H1 (cell line): ENCODE measurements around the gene NPAT. TPM values are rescaled to one million over a fixed set of nuclear protein-coding genes. Genes with fewer than 3 reads are reported as not detected.

Experiments used
- CTCF ChIA-PET: fragments of 300-600 bp; sonication (Branson Sonifier 250); formaldehyde crosslinking; loops from one replicate; lab custom pipeline; 2021; ENCODE audit not compliant: partially characterized antibody; lab: Charles Lee
- POLR2A ChIA-PET: fragments of 300-600 bp; sonication (Branson Sonifier 250); formaldehyde crosslinking; loops from one replicate; lab custom pipeline; 2021; ENCODE audit warnings: inconsistent platforms; ENCODE audit not compliant: partially characterized antibody; lab: Charles Lee
- DNase-seq, 2 experiments: peaks; one replicate each; pipeline versions ENCODE4 v3.0.0 to v3.0.0-alpha.2; 2010 to 2022; ENCODE audit warnings: low spot score in 2 of 2, low read depth in 1 of 2, mixed read lengths in 1 of 2
- FAIRE-seq: peaks from 2 replicates; lab custom pipeline; 2011; peaks lifted over from hg19 to GRCh38; lab: Jason Lieb, UNC
- H2AFZ ChIP-seq: 2 replicates; pipeline ENCODE4 v1.8.1; 2012; ENCODE audit warnings: low read length, inconsistent platforms
- H2AK5ac ChIP-seq: 2 replicates; pipeline ENCODE4 v1.6.1; 2013; ENCODE audit warnings: low read depth, low read length
- H2BK120ac ChIP-seq: replicated peaks from 2 replicates; pipeline ENCODE3; 2013; ENCODE audit warnings: low read depth, low read length, inconsistent platforms
- H2BK12ac ChIP-seq: 2 replicates; pipeline ENCODE4 v1.6.1; 2013; ENCODE audit warnings: low read depth, low read length
- H2BK15ac ChIP-seq: 2 replicates; pipeline ENCODE4 v1.6.1; 2013; ENCODE audit warnings: low read length
- H2BK20ac ChIP-seq: 2 replicates; pipeline ENCODE4 v1.6.1; 2013; ENCODE audit warnings: low read length
- H2BK5ac ChIP-seq: 2 replicates; pipeline ENCODE4 v1.6.1; 2013; ENCODE audit warnings: low read depth, low read length
- H3K14ac ChIP-seq: 2 replicates; pipeline ENCODE4 v1.6.1; 2013; ENCODE audit warnings: inconsistent platforms; ENCODE audit not compliant: insufficient read length
- H3K18ac ChIP-seq: 2 replicates; pipeline ENCODE4 v1.6.1; 2013; ENCODE audit warnings: low read length; ENCODE audit errors: extremely low read depth
- H3K23ac ChIP-seq: 2 replicates; pipeline ENCODE4 v1.6.1; 2013; ENCODE audit warnings: inconsistent platforms; ENCODE audit not compliant: insufficient read length
- H3K23me2 ChIP-seq: 2 replicates; pipeline ENCODE4 v1.6.1; 2013; ENCODE audit warnings: low read depth, low read length
- H3K27ac ChIP-seq: 2 replicates; pipeline ENCODE4 v1.6.1; 2011; ENCODE audit warnings: low read depth, low read length, inconsistent platforms
- H3K27me3 ChIP-seq, 4 experiments: replicated peaks in 1 of 4; 1 replicate in 1 of 4; 2 replicates in 3 of 4; pipeline versions ENCODE4 v1.6.1 to v1.8.1; 2011 to 2013; ENCODE audit warnings: low read length in 3 of 4, mild to moderate bottlenecking in 3 of 4, inconsistent platforms in 2 of 4, mixed read lengths in 2 of 4, moderate library complexity in 1 of 4; ENCODE audit not compliant: control insufficient read depth in 3 of 4, insufficient read depth in 3 of 4; ENCODE audit errors: extremely low read depth in 1 of 4
- H3K36me3 ChIP-seq, 4 experiments: 2 replicates each; pipeline versions ENCODE4 v1.6.1 to v1.8.1; 2011 to 2013; ENCODE audit warnings: mild to moderate bottlenecking in 4 of 4, low read length in 3 of 4, moderate library complexity in 2 of 4, control low read depth in 1 of 4, inconsistent platforms in 1 of 4; ENCODE audit not compliant: insufficient read depth in 4 of 4, control insufficient read depth in 2 of 4
- H3K4ac ChIP-seq: replicated peaks from 2 replicates; pipeline ENCODE3; 2013; ENCODE audit warnings: low read length, low read depth, mixed read lengths, inconsistent platforms; ENCODE audit not compliant: insufficient read length
- H3K4me1 ChIP-seq, 4 experiments: replicated peaks in 1 of 4; 1 replicate in 1 of 4; 2 replicates in 3 of 4; pipeline versions ENCODE4 v1.6.1 to v1.8.1; 2011 to 2013; ENCODE audit warnings: low read length in 3 of 4, inconsistent platforms in 2 of 4, mixed read lengths in 1 of 4; ENCODE audit not compliant: insufficient read depth in 4 of 4, control insufficient read depth in 3 of 4
- H3K4me2 ChIP-seq, 2 experiments: 2 replicates each; pipeline versions ENCODE4 v1.6.1 to v1.8.1; 2011 to 2013; ENCODE audit warnings: low read depth in 2 of 2, low read length in 2 of 2, control low read depth in 1 of 2, inconsistent platforms in 1 of 2, mild to moderate bottlenecking in 1 of 2; ENCODE audit not compliant: insufficient read depth in 1 of 2
- H3K4me3 ChIP-seq, 4 experiments: fragments of 200-600, 300-600 bp in 1 of 4; sonication (generic), shearing (Covaris generic), sonication (Bioruptor Twin) in 1 of 4; 2 replicates each; pipeline versions ENCODE4 v1.5.1 to v1.8.1; 2011 to 2016; ENCODE audit warnings: low read length in 4 of 4, low read depth in 3 of 4, control low read depth in 2 of 4, inconsistent platforms in 2 of 4, mild to moderate bottlenecking in 2 of 4, mixed read lengths in 1 of 4, moderate library complexity in 1 of 4; ENCODE audit not compliant: insufficient read depth in 2 of 4; ENCODE audit errors: extremely low read depth in 1 of 4
- H3K56ac ChIP-seq: replicated peaks from 2 replicates; pipeline ENCODE3; 2013; ENCODE audit warnings: low read depth, mild to moderate bottlenecking, mixed read lengths, low read length, inconsistent platforms; ENCODE audit not compliant: insufficient read length
- H3K79me1 ChIP-seq: 2 replicates; pipeline ENCODE4 v1.6.1; 2013; ENCODE audit warnings: low read depth, low read length, control low read depth
- H3K79me2 ChIP-seq, 2 experiments: 2 replicates each; pipeline versions ENCODE4 v1.6.1 to v1.8.1; 2012 to 2013; ENCODE audit warnings: low read length in 2 of 2, mild to moderate bottlenecking in 2 of 2, inconsistent platforms in 1 of 2; ENCODE audit not compliant: insufficient read depth in 2 of 2, control insufficient read depth in 1 of 2
- H3K9ac ChIP-seq, 4 experiments: replicated peaks in 1 of 4; 1 replicate in 1 of 4; 2 replicates in 3 of 4; pipeline versions ENCODE4 v1.6.1 to v1.8.1; 2011 to 2013; ENCODE audit warnings: low read depth in 3 of 4, low read length in 3 of 4, control low read depth in 2 of 4, mild to moderate bottlenecking in 2 of 4, moderate library complexity in 2 of 4, inconsistent platforms in 1 of 4; ENCODE audit errors: extremely low read depth in 1 of 4
- H3K9me3 ChIP-seq, 2 experiments: 2 replicates each; pipeline versions ENCODE4 v1.6.1 to v1.8.1; 2012 to 2013; ENCODE audit warnings: mild to moderate bottlenecking in 2 of 2, moderate library complexity in 2 of 2, control low read depth in 1 of 2, inconsistent platforms in 1 of 2, low read depth in 1 of 2, low read length in 1 of 2, mixed read lengths in 1 of 2; ENCODE audit not compliant: insufficient read depth in 2 of 2
- H4K20me1 ChIP-seq, 2 experiments: replicated peaks in 1 of 2; 2 replicates each; pipeline versions ENCODE3 to v1.8.1; 2011 to 2013; ENCODE audit warnings: inconsistent platforms in 2 of 2, low read length in 2 of 2, mild to moderate bottlenecking in 1 of 2; ENCODE audit not compliant: insufficient read depth in 2 of 2, control insufficient read depth in 1 of 2
- H4K5ac ChIP-seq: 2 replicates; pipeline ENCODE4 v1.6.1; 2013; ENCODE audit warnings: low read length, low read depth, mixed read lengths, inconsistent platforms; ENCODE audit not compliant: insufficient read length
- H4K8ac ChIP-seq: 2 replicates; pipeline ENCODE4 v1.8.0; 2013; ENCODE audit warnings: mild to moderate bottlenecking, moderate library complexity, low read length, inconsistent platforms; ENCODE audit not compliant: insufficient read depth; ENCODE audit errors: extremely low read depth
- H4K91ac ChIP-seq: replicated peaks from 2 replicates; pipeline ENCODE3; 2013; ENCODE audit warnings: low read length, mixed read lengths, inconsistent platforms; ENCODE audit not compliant: insufficient read length
- CTCF ChIP-seq, 3 experiments: IDR thresholded peaks; 1 replicate in 2 of 3; 2 replicates in 1 of 3; pipeline versions ENCODE4 v1.5.1 to v1.6.1; 2011; ENCODE audit warnings: low read length in 3 of 3, mild to moderate bottlenecking in 3 of 3, inconsistent platforms in 2 of 3, low read depth in 1 of 3, moderate library complexity in 1 of 3; ENCODE audit not compliant: insufficient read depth in 1 of 3; ENCODE audit errors: control extremely low read depth in 1 of 3
- EGR1 ChIP-seq: IDR thresholded peaks from 2 replicates; pipeline ENCODE4 v1.6.1; 2011; ENCODE audit warnings: low read depth, low read length, borderline replicate concordance
- RBBP5 ChIP-seq: IDR thresholded peaks from 2 replicates; pipeline ENCODE4 v1.7.1; 2012; ENCODE audit warnings: low read depth, mild to moderate bottlenecking, inconsistent platforms, low read length, moderate library complexity, borderline replicate concordance
- RFX5 ChIP-seq: IDR thresholded peaks from 2 replicates; pipeline ENCODE4 v1.6.1; 2011; ENCODE audit warnings: low read depth, low read length, improper control_type of control experiment, borderline replicate concordance
- RNF2 ChIP-seq: fragments of 200-900, 300-1000 bp; sonication (generic); IDR thresholded peaks from 2 replicates; pipeline ENCODE4 v1.7.1; 2016; ENCODE audit warnings: borderline replicate concordance, low read depth, mild to moderate bottlenecking, antibody characterized with exemption, low read length; ENCODE audit not compliant: poor library complexity, severe bottlenecking; ENCODE audit errors: missing control alignments
- RXRA ChIP-seq: IDR thresholded peaks from 2 replicates; pipeline ENCODE4 v1.6.1; 2011; ENCODE audit warnings: low read depth, mild to moderate bottlenecking, low read length, moderate library complexity; ENCODE audit not compliant: insufficient read depth
- YY1 ChIP-seq: IDR thresholded peaks from 2 replicates; pipeline ENCODE4 v1.6.1; 2011; ENCODE audit warnings: low read depth, mild to moderate bottlenecking, low read length
- WGBS, 2 experiments: shearing (Covaris generic) in 1 of 2; methylation state at CpG; one replicate each; pipeline versions ENCODE4 v1.1.6 to v1.1.7; 2013 to 2015; ENCODE audit warnings: low lambda C conversion rate in 2 of 2, mixed read lengths in 2 of 2, inconsistent platforms in 1 of 2, low coverage in 1 of 2, missing lambda C conversion rate in 1 of 2; ENCODE audit not compliant: insufficient replicate concordance in 2 of 2, insufficient coverage in 1 of 2, insufficient read length in 1 of 2; ENCODE audit errors: extremely low coverage in 1 of 2, missing lambda C conversion rate in 1 of 2; 5-methylcytosine and 5-hydroxymethylcytosine counted together
- polyA plus RNA-seq, 7 experiments: library from polyadenylated mRNA; depleted of rRNA in 3 of 7; stranded (reverse) in 5 of 7; unstranded in 2 of 7; fragments of >200 nt in 5 of 7; fragments of 200-250 nt in 2 of 7; gene quantifications; 1 replicate in 5 of 7; 2 replicates in 1 of 7; 4 replicates in 1 of 7; pipeline versions ENCODE4 v1.2.1 to v1.2.3, GENCODE V29; 2011 to 2013; ENCODE audit warnings: missing spikeins in 2 of 7, mixed read lengths in 2 of 7
- total RNA-seq: library from RNA; stranded (reverse); fragmentation: NEBNext Ultra II Directional; extraction: Animal tissue kit (Norgen Biotek cat#: 25700); gene quantifications from 2 replicates; pipeline ENCODE4 v1.2.1, GENCODE V29; 2021

Gene NPAT
- total and polyA plus RNA-seq, 2 of the 8 experiments (the other 6 are each of a cell fraction or from before 2014, with no cell fraction given): 4.6 to 23.4 TPM

GRCh38 chr11:108246885-108247284, 24.4 kb upstream of the NPAT start:
- FAIRE-seq: no peak

More at GRCh38 chr11:108246885-108247284, 24.4 kb upstream of the NPAT start:
- H3K4me3 ChIP-seq: no peak overlapping the region
- no peak overlapping the region for H4K91ac ChIP-seq
- H2BK12ac ChIP-seq: no peak overlapping the region
- H3K27ac ChIP-seq: no peak overlapping the region
- H3K56ac ChIP-seq: no peak overlapping the region
- no peak for DNase-seq
- TF ChIP-seq CTCF (IDR thresholded peaks at IDR 0.05; ENCODE audit: control extremely low read depth in 1 of 3, insufficient read depth in 1 of 3, low read depth in 1 of 3, low read length in 3 of 3): no peak
- no peak for TF ChIP-seq YY1
- no peak for TF ChIP-seq RBBP5
- TF ChIP-seq RFX5: no peak
- no peak for TF ChIP-seq RNF2
- no peak for TF ChIP-seq EGR1
- no peak for TF ChIP-seq RXRA
- H3K23me2 ChIP-seq: no peaks in the 10 kb centered on the region
- no peak overlapping the region for H3K18ac ChIP-seq
- no peak overlapping the region for H3K9ac ChIP-seq
- no peak overlapping the region for H4K5ac ChIP-seq
- no peak overlapping the region for H2AK5ac ChIP-seq
- no peak overlapping the region for H2AFZ ChIP-seq
- 96% methylated on average over 2 of the region's 2 CpGs; no CpG with 5 or more reads in 1 of the 2 experiments for WGBS, 2 experiments
- H3K23ac ChIP-seq: no peak overlapping the region
- no peaks in the 10 kb centered on the region for H4K20me1 ChIP-seq
- H3K36me3 ChIP-seq: peaks cover 4 to 37% (median 20%) of the 10 kb centered on the region in 4 experiments; a peak in 6 of 8 replicates
- ChIA-PET POLR2A (no interaction called here), CTCF (interaction anchor here (0.6 kb wide), 1 partner anchor 364 kb away, joined by 3 read pairs; no protein-coding TSS in a partner anchor)
- no peak overlapping the region for H3K4me2 ChIP-seq
- no peak overlapping the region for H2BK15ac ChIP-seq
- no peak overlapping the region for H3K4ac ChIP-seq
- H3K27me3 ChIP-seq: peaks cover 0 to 1% (median 0%) of the 10 kb centered on the region in 4 experiments; a peak in 1 of 7 replicates
- H2BK20ac ChIP-seq: no peak overlapping the region
- no peak overlapping the region for H2BK5ac ChIP-seq
- H3K9me3 ChIP-seq: no peaks in the 10 kb centered on the region
- H3K4me1 ChIP-seq: no peaks in the 10 kb centered on the region
- no peak overlapping the region for H4K8ac ChIP-seq
- no peaks in the 10 kb centered on the region for H3K79me2 ChIP-seq
- H3K79me1 ChIP-seq: no peaks in the 10 kb centered on the region
- no peak overlapping the region for H2BK120ac ChIP-seq
- H3K14ac ChIP-seq: no peak overlapping the region
